HG03025 (cell line): ENCODE results near the gene DCST2.

Experiments
- ATAC-seq: cut with Tn5 transposase; IDR thresholded peaks from one replicate; pipeline ENCODE4 v1.9.1; 2021; ENCODE audit warnings: mild to moderate bottlenecking, moderate library complexity; ENCODE audit not compliant: unreplicated experiment, low FRiP score

Gene DCST2

DNA sequence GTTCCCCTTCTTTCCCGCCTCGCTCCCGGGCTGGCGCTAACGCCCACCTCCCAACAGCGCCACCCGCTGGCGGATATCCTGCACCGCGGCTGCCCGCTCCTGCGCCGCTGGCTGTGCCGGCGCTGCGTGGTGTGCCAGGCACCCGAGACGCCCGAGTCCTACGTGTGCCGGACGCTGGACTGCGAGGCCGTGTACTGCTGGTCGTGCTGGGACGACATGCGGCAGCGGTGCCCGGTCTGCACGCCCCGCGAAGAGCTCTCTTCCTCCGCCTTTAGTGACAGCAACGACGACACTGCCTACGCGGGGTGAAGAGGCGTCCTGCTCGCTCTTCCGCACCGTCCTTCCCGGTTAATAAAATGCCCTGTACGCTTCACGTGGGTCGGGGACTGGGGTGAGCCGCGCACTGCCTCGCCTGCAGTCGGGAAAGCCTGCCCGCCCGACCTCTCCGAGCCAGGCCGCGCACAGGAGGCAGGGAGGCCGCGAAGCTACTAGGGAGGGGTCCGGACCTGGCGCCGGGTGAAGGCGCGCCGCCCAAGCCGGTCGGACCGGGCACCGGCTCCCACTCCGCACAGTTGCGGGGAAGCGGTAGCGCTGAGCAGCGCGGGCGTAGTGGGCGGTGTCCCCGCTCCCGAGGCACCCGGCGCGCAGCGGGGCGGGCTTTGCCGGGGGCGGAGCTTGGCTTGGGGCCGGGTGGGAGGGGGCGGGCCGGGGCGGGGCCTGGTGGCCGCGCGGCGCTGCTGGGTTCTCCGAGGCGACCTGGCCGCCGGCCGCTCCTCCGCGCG lies 17.2 kb upstream of the DCST2 start, which contains the start of gene ADAM15:
Gene ADAM15, plus strand, starts transcription at position 757 of the 782 bp plus-strand sequence. CDS start 71 bp downstream, outside the sequence.
- ATAC-seq: peak; percentile 34

DNA sequence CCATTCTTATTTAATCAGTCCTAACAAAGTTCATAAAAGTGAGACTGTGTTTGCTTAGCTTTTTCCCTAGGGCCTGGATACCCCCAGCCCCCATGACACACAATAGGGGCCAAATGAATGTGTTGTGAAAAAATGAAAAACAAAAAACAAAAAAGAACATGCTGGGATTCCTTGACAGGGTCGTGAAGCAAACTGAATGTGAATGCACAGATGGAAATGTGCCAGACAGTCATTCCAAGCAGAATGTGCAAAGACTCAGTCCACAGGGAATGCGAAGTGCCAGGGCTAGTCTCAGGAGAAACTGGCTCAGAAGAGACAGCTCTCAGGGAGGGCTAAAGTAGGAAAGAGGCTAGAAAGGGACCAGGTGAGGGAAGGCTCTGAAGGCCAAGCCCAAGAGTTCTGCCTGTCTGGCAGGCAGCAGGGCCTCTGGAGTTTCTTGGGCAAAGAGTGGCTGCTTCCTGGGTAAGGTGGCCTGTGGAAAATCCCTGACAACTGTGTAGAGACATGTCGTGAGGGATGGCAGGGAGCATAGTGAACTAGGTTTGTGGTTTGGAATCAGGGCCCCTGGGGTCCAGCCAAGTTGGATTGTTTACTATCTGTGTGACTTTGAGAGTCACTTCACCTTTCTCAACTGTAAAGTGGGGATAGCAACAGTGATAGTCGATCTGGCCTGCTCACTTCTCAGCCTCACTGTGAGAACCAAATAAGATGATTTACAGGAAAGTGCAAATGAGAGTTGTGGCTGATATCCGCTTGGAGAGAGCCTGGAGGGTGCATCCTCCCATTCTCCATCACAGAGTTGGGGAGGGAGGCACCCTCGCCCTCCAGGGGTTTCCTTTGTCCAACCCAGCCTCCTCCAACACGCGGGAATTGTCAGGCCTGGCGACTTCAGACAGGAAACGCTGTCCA lies 16.3 kb upstream of the DCST2 start:
- no peak for ATAC-seq

DNA sequence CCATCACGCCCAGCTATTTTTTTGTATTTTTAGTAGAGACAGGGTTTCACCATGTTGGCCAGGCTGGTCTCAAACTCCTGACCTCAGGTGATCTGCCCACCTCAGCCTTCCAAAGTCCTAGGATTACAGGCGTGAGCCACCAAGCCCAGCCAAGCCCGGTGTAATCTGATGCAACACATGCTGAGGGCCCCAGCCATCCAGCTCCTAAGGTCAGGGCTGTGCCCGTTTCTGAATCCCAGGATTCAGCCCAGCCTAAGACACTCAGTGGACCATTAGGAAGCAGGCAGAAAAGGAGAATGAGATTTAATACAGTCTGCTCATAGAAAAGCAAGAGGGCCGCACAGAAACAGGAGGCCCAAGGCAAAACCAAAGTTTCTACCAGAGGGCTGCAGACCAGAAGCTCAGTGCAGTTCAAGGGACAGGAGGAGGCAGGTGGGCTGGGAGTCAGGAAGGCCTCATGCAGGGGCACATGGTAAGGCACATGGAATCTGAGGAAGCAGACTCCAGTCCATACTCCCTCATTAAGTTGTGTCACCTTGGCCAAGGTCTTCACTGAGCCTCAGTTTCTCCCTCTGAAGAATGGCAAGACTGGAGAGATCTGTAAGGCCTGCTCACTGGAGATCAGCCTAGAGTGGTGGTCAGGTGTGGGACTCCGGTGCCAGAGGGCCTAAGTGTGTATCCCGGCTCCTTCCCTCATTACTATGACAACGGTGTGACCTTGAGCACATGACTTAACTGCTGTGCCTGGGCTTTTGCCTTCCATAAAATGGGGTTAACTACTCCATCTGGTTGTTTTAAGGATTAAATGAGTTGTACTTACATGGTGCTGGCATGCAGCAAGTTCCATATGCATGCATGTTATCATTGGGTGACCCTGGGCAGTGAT lies 15.1 kb upstream of the DCST2 start:
- ATAC-seq: no peak

DNA sequence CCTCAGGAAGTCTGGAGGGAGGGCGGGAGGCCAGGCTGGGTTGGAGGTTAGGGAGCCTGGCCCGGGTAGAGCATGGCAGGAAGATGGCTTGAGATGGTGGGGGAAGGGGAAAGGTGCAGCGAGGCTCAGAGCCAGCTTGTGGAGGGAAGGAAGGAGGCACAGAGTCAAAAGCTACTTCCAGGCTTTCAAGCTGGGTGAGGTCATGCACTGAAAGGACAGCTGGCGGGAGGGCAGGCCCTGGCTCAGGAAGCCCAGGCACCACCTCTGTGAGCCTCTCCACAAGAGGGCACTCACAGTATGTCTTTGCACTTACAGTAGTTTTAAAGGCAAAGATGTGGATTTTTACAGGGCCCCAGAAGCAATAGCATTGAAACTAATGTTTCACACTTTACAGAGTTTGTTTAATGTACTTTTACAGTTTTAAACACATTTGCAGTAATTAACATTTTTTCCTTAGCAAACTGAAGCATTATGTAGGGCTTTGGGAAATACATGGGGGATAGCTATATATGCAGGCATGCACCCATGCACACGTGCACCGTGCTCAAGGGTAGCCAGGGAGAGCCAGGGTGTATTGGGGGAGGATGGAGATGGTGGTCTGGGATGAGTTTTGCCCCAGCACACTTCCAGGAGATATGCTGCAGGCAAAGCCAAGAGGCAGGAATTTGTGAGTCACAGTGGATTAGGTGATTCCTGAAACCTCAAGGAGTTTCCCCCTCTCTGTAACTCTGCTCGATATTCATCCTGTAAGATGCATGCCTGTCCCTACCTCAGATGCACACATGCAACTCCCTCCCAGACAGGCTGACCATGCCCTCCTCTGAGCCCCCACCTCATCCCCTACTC lies 11.5 kb upstream of the DCST2 start:
- no peak for ATAC-seq

- ATAC-seq: no peak
Observed at GRCh38 chr1:155044365-155044764, 10.8 kb upstream of the DCST2 start.

- ATAC-seq: no peak
Observed at GRCh38 chr1:155043793-155044192, 10.2 kb upstream of the DCST2 start.

DNA sequence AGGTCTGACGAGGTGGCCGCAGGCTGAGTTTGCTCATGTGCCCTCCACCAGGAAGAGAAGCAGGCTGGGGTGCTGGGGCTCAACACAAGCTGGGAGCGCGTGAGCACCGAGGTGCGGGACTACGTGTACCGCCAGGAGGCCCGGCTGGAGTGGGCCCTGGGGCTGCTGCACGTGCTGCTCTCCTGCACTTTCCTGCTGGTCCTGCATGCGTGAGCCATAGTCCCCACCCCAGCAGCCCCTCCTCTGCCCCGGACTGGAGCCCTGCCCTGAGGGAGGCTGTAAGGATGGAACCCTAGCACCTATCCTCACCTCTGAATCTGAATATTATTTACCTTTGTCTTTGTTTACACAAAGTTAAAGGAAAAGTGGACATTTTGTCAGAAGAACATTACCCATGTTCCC lies 9.7 kb upstream of the DCST2 start:
- ATAC-seq: no peak

DNA sequence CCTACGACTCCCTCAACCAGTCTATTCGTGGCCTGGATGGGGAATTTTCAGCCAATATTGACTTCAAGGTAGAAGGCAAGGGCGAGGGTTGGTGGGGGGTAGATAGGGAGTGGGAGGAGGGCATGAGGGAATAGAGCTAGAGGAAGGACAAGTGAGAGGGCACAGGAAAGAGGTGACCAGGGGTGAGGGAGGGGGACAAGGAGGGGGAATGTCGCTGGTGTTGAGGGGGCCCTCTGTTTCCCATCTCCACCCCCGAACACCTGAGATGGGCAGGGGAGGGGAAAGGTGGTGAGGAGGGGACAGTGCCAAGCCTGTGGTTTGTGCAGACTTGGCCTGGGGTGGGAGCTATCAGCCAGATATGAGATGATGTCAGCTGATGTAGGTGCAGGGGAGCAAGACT lies 9.2 kb upstream of the DCST2 start:
- no peak for ATAC-seq

DNA sequence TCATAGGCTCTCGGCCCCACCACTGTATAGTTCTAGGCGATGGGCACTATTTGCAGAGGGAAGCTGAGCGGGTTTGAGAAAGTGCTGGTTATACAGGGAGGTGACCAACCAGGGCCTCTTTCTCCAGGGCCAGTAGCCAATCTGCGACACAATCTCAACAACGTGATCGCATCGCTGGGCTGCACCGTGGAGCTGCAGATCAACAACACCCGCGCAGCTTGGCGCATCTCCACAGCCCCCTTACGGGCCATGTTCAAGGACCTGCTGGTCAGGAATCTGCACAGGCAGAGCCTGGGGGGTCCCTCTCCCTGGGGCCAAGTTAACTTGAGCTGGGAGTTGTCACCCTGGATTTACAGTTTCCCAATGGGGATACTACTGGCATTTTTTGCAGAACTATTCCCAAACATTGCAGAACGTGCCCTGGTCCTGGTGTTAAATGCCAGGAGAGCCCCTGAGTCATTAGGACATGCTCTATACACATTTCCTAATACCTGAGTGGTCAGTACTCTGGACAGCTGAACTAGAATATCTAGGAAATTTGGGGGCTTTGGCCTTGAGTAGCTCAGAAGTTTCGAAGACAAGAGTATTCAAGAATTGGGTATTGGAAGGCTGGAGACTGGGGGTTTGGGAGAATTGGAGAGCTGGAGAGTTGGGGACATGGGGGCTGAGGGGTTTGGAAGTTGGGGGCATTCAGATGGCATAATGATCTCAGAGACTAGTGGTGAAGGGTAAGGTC lies 6.9 kb upstream of the DCST2 start:
- no peak for ATAC-seq

- ATAC-seq: no peak
Observed at GRCh38 chr1:155039308-155039669, 5.7 kb upstream of the DCST2 start.

GRCh38 chr1:155038602-155039307 lies 5.2 kb upstream of the DCST2 start:
- ATAC-seq: no peak

- ATAC-seq: no peak
Observed at GRCh38 chr1:155037851-155038441, 4.4 kb upstream of the DCST2 start.

DNA sequence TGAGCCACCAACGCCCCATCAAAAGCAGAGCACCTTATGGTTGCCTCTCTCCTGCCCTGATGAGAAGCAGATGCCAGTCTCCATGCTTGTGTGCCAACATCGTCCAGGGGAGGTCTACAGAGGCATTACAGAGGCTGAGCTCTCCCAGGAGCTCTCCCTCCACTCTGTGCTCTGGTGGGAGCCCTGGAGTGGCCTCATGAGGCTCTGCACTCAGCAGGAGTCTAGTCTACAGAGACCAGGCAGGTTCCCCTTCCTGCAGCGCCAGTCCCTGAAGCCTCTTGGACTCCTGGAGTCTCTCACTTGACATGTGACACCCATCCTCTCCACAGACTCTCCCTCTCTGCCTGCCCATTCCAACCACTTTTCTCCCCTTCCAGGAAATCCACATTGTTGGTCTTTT lies 3.5 kb upstream of the DCST2 start:
- ATAC-seq: no peak

DNA sequence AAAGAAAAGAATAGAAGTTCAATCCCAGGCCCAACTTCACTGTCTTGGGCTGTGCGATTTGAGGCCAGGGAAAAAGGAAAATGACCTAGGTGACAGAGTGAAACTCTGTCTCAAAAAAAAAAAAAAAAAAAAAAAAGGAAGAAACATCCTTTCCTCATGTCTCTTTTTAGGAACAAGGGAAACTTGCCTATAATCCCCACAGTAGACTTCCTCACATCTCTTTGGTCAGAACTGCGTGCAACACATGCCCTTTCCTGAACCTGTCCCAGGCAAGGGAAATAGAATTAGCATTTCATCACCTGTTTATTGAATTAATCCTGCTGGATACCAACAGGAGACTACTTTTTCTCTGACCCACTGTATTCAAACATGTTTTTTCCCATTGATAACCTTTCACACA lies 2.4 kb upstream of the DCST2 start:
- no peak for ATAC-seq

GRCh38 chr1:155034318-155035208 lies 982 bp upstream of the DCST2 start:
- ATAC-seq: no peak

DNA sequence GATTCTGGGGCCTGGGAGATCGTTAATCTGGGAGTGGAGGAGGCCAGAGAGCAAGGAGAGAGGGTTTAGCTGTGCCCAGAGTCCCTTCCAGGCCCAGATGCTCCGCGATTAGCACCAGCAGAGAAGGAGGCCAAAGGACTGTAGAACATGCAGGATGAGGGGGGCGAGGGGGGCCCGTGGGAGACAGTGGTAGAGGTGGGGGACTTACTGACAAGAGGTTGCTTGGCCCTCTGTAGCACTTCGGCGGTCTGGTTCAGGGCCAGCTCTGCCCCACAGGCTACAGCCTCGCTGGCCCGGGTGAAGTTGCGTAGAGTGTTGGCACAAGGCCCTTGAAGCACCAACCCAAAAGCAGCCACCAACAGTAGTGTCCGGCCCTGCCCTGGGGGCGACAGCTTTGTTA lies 695 bp downstream of the DCST2 start:
- ATAC-seq: no peak

DNA sequence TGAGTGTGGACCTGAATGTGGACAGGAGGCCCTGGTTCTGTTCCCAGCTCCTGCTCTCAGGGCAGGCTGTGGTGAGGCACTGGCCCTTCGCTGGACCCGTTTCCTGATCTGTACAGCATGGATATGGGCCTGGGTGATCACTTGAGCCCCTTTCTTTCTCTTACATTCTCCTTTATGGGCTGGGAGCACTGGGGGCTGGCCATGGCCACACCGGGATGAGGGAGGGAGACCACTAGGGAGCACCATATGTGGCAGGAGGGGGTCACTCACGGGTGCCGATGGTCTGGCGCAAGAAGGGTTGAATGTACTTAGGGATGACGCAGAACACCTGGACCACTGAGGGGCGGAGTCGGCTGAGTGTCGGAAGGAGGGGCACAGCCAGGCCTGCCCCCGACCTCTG lies 2.7 kb downstream of the DCST2 start:
- ATAC-seq: no peak
